ENCODE data around the gene INPP5B. TPM values are rescaled to one million over a fixed set of nuclear protein-coding genes. Genes with fewer than 3 reads are reported as not detected.

The INPP5B gene
- total RNA-seq, 4 donors from 2014 or later = 32.6 to 80.8 (median 37.7) TPM

GRCh38 chr1:37923551-37923889 lies 23.3 kb downstream of the INPP5B start:
- H3K36me3 ChIP-seq = peaks cover 0 to 31% of the 10 kb centered on the region in 2 donors
- no peaks in the 10 kb centered on the region for H3K9me3 ChIP-seq
- WGBS, 2 donors (ENCODE audit: low coverage in 1 of 2) = 80 to 89% methylated on average over 1 to 3 of the region's 3 CpGs
- H3K4me3 ChIP-seq = no peak overlapping the region
- no peaks in the 10 kb centered on the region for H3K27me3 ChIP-seq
- TF ChIP-seq CTCF (IDR thresholded peaks at IDR 0.05) (no peak), POLR2A (IDR thresholded peaks at IDR 0.05) (no peak), EP300 (IDR thresholded peaks at IDR 0.05) (no peak), POLR2AphosphoS5 (IDR thresholded peaks at IDR 0.05) (no peak)
- ATAC-seq = no peak
- H3K27ac ChIP-seq = no peak overlapping the region
- H3K4me1 ChIP-seq = peaks cover 0 to 37% (median 6%) of the 10 kb centered on the region in 3 donors

- no peak overlapping the region for H3K27ac ChIP-seq
- H3K4me1 ChIP-seq = peaks cover 0 to 37% (median 6%) of the 10 kb centered on the region in 3 donors
- no peaks in the 10 kb centered on the region for H3K27me3 ChIP-seq
- 50 to 90% methylated on average over 3 to 4 of the region's 4 CpGs for WGBS, 2 donors (ENCODE audit: low coverage in 1 of 2)
- peaks cover 0 to 31% of the 10 kb centered on the region in 2 donors for H3K36me3 ChIP-seq
- no peaks in the 10 kb centered on the region for H3K9me3 ChIP-seq
- no peak overlapping the region for H3K4me3 ChIP-seq
- TF ChIP-seq POLR2A (IDR thresholded peaks at IDR 0.05) = no peak
- TF ChIP-seq EP300 (IDR thresholded peaks at IDR 0.05) = no peak
- no peak for TF ChIP-seq CTCF (IDR thresholded peaks at IDR 0.05)
- no peak for TF ChIP-seq POLR2AphosphoS5 (IDR thresholded peaks at IDR 0.05)
- ATAC-seq = no peak
Observed at GRCh38 chr1:37922767-37923550, 23.9 kb downstream of the INPP5B start.

DNA sequence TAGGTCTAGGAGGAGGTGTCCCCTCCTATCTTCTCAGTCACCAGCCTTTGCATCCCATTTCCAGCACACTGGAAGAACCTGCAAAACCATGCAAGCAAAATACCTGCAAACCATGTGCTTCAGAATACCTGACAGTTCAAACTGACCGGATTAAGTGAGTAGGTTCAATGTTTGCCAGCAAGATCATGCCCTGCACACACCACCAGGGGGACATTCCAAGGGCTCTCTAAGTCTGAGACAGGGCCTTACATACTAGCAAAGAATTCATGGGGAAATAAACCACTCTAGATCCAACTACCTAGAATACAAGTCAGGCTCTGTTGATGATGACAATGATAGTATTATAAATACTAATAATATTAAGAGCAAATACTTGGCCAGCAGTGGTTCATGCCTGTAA lies 27.6 kb downstream of the INPP5B start:
- Histone ChIP-seq H3K36me3 (peaks cover 0 to 31% of the 10 kb centered on the region in 2 donors), H3K27ac (no peak overlapping the region), H3K4me1 (peaks cover 0 to 35% (median 4%) of the 10 kb centered on the region in 3 donors), H3K27me3 (no peaks in the 10 kb centered on the region), H3K4me3 (no peak overlapping the region), H3K9me3 (no peaks in the 10 kb centered on the region)
- no peak for ATAC-seq
- WGBS, 2 donors (ENCODE audit: low coverage in 1 of 2) = 20% methylated on average over 1 of the region's 1 CpG; no CpG with 5 or more reads in 1 of the 2 donors
- TF ChIP-seq POLR2AphosphoS5 (IDR thresholded peaks at IDR 0.05) = no peak
- peak in 2 of 4 experiments; percentile 9 to 14 for TF ChIP-seq CTCF (IDR thresholded peaks at IDR 0.05)

DNA sequence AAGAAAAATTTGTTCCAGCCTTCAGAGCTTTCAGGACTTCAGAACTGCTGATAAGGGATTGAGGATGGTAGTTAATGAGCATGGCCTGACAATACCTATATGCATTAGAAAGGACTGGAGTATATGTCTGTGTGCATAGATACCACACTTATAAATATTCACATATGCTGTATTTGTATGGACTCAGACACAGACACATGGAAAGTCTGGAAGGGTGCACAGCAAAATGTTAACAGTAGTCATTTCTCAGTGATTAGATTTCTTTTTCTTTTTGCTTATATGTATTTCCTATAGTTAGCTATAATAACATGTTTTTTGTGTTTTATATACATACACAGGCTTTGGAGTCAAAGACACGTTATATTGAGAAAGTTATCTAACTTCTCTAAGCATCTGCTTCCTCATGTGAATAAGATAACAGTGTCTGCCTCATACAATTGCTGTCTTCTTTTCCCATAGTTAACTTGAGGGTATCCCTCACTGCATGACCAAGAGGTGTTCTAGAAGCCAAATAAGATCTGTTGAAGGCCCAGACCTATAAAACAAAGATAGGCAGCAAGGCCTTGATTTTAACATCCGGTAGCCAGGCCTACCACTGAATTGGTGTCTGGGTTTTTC lies 31.3 kb downstream of the INPP5B start:
- no peaks in the 10 kb centered on the region for H3K9me3 ChIP-seq
- WGBS, 2 donors (ENCODE audit: low coverage in 1 of 2) = 72 to 93% methylated on average over 2 of the region's 2 CpGs
- H3K27ac ChIP-seq = peak overlapping the region in 1 of 4 donors; percentile 12
- TF ChIP-seq POLR2A (IDR thresholded peaks at IDR 0.05) (no peak), CTCF (IDR thresholded peaks at IDR 0.05) (no peak), EP300 (IDR thresholded peaks at IDR 0.05) (no peak), POLR2AphosphoS5 (IDR thresholded peaks at IDR 0.05) (no peak)
- H3K4me1 ChIP-seq = peaks cover 0 to 37% (median 4%) of the 10 kb centered on the region in 3 donors
- peaks cover 0 to 17% of the 10 kb centered on the region in 2 donors for H3K36me3 ChIP-seq
- no peaks in the 10 kb centered on the region for H3K27me3 ChIP-seq
- H3K4me3 ChIP-seq = no peak overlapping the region
- ATAC-seq = no peak

Measured in gastroesophageal sphincter (tissue), 4 donors.